Activated T-cell treated with anti-CD3 and anti-CD28 coated beads, Interleukin-2, amount 50 U/mL, for 4 hours (primary cell): ENCODE measurements around the gene PIK3R4. TPM values are rescaled to one million over a fixed set of nuclear protein-coding genes. Genes with fewer than 3 reads are reported as not detected.

Source experiments
- ATAC-seq, 2 donors: fragments of 200-7000 bp; cut with Tn5 transposase; one replicate each; pipeline ENCODE4 v1.10.0; 2021
- DNase-seq: peaks from one replicate; pipeline ENCODE4 v3.0.0-alpha.2; 2020
- H3K27me3 Mint-ChIP-seq: one replicate; pipeline ENCODE4 v1.8.0; 2021; ENCODE audit warnings: low read depth, mixed read lengths
- H3K36me3 Mint-ChIP-seq: one replicate; pipeline ENCODE4 v1.8.0; 2022; ENCODE audit warnings: mixed read lengths; ENCODE audit not compliant: insufficient read depth
- H3K4me1 Mint-ChIP-seq: one replicate; pipeline ENCODE4 v1.8.0; 2021; ENCODE audit warnings: low read depth, mixed read lengths
- H3K4me3 Mint-ChIP-seq: one replicate; pipeline ENCODE4 v1.8.0; 2021; ENCODE audit warnings: mild to moderate bottlenecking, moderate library complexity, mixed read lengths
- H3K9me3 Mint-ChIP-seq: one replicate; pipeline ENCODE4 v1.8.0; 2021; ENCODE audit warnings: mixed read lengths
- total RNA-seq, 3 donors: library from RNA; stranded (reverse); gene quantifications; one replicate each; pipeline ENCODE4 v1.2.1, GENCODE V29; 2021

PIK3R4 gene
- total RNA-seq, 3 donors from 2014 or later: 31.1 to 34.1 (median 33.7) TPM

DNA sequence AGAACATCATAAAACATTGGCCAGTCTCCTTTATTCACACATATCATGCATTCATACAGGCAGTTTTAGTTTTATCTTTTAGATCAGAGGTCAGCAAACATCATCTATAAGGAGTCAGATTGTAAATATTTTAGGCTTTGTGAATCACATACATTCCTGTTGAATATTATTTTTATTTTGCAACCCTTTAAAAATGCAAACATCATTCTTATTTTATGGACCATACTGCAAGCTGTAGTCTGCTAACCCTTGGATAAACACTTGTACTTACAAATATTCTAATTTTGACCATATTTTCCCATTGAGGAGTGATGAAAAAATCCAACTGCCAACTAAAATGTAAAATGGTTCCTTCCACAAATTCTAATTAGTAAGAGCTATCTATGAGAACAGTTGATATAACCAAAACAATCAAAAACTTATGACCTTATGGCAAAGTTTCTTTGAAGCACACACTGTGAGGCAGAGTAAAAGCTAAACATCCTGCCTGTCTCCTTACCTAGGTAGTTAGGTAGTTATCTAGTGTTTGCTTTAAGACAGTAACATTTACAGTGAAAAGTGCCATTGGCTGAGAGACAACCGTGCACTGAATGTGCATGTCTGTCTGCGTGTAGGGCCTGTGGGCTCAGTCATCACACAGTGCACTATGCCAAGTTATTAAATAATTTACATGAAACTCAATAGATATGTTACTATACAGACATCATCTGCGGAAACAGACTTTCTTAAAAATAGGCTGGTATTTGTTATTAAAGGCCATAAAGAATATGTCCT, 57.7 kb downstream of the PIK3R4 start:
- Mint-ChIP-seq H3K36me3 (peaks cover 41% of the 10 kb centered on the region), H3K9me3 (no peaks in the 10 kb centered on the region), H3K4me1 (peaks cover 2% of the 10 kb centered on the region), H3K4me3 (no peak overlapping the region), H3K27me3 (no peaks in the 10 kb centered on the region)
- DNase-seq (no peak), ATAC-seq (no peak)

DNA sequence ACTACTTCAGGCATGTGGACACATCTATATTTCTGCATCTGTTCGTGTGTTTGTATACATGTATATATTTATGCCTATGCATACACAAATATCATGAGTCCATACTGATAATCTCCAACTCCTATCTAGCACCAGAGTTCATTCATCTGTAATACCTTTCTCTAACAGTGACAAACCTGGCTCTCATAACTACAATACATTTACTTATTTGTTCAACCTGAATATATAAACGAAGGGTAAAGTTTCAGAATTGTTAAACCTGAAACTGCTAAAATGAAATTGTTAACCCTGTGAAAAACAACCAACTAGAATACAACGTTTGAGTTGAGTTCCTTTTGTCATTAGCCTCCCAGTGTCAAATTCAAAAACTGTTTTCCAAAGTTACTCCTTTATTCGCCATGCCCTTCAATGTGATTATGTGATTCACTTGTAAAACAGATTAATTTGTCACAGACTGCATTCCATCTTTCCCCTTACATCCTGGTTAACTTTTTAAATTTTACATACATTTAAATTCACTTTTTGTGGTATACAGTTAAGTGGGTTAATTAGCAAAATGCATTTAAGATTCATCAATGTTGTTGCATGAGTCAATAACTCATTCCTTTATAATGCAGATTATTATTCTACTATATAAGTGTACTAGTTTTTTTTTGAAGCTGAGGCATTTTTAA, 58.5 kb downstream of the PIK3R4 start:
- Mint-ChIP-seq H3K36me3 (peaks cover 45% of the 10 kb centered on the region), H3K4me3 (no peak overlapping the region), H3K4me1 (peaks cover 2% of the 10 kb centered on the region), H3K9me3 (no peaks in the 10 kb centered on the region), H3K27me3 (no peaks in the 10 kb centered on the region)
- no peak for DNase-seq
- no peak for ATAC-seq

DNA sequence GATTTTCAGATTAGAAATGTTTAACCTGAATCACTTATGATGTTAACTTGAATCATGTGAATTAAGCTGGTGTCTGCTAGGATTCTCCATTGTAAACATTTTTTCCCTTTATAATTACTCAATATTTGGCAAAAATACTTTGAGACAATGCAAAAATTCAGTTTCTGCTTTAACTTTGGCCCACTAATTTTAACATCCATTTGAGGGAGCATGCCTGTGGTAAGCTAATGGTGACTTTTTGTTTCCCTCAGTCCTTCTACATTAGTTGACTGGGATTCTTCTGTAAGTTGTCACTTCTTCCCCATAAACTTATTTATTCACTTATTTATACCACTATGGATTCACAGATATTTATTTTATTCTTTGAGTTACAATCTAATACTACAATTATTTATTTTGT, 59.3 kb downstream of the PIK3R4 start:
- no peaks in the 10 kb centered on the region for H3K27me3 Mint-ChIP-seq
- DNase-seq: no peak
- H3K4me3 Mint-ChIP-seq: no peak overlapping the region
- no peak for ATAC-seq
- peaks cover 48% of the 10 kb centered on the region for H3K36me3 Mint-ChIP-seq
- H3K9me3 Mint-ChIP-seq: no peaks in the 10 kb centered on the region
- H3K4me1 Mint-ChIP-seq: no peaks in the 10 kb centered on the region

DNA sequence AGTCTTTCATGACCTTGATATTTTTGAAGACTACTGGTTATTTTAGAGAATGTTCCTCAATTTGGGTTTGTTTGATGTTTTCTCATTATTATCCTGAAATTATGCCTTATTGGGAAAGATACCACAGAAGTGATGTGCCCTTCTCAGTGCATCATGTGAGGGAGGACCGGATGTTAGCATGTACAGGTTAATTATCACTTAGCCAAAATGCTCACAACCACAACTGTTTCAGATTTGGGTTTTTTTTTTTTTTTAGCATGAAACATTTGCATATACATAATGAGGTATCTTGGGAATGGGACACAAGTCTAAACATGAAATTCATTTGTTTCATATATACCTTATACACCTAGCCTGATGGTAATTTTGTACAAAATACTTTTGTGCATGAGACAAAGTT, 59.8 kb downstream of the PIK3R4 start:
- Mint-ChIP-seq H3K9me3 (no peaks in the 10 kb centered on the region), H3K4me1 (no peaks in the 10 kb centered on the region), H3K36me3 (peaks cover 52% of the 10 kb centered on the region), H3K4me3 (no peak overlapping the region), H3K27me3 (no peaks in the 10 kb centered on the region)
- ATAC-seq (no peak), DNase-seq (no peak)

DNA sequence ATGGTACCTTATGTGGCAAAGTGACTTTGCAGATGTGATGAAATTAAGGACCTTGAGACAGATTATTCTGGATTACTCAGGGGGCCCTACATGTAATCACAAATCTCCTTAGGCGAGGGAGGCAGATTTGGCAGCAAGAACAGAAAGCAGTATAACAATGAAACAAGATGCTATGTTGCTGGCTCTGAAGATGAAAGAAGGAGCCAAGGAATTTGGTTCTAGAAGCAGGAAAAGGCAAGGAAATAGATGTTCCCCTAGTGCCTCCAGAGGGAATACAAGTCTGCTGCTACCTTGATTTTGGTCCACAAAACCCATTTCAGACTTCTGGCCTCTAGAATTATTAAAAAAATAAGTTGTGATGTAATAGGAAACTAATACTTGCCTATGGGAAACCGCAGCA, 64.5 kb downstream of the PIK3R4 start:
- DNase-seq (no peak), ATAC-seq (no peak)
- Mint-ChIP-seq H3K9me3 (no peaks in the 10 kb centered on the region), H3K4me1 (no peaks in the 10 kb centered on the region), H3K27me3 (no peaks in the 10 kb centered on the region), H3K36me3 (peaks cover 49% of the 10 kb centered on the region), H3K4me3 (no peak overlapping the region)

DNA sequence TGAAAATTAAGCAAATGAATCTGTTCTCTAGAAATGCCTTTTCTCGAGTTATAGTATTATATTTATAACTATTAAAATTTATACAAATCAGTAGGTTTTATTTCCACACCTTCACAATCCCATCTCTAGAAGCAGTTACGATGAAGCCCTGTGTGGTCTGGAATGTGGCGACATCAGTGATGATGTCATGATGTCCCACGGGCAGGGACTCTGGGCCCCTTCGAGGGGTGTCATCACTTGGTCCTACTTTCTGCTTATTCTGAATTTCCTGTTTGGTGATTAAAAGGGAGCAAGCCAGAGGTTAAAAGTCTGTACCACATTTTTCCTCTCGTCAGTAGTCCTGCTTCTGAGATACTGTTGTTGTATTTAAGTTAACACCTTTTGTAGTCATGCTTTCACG, 67.4 kb downstream of the PIK3R4 start:
- Mint-ChIP-seq H3K36me3 (peaks cover 48% of the 10 kb centered on the region), H3K27me3 (no peaks in the 10 kb centered on the region), H3K4me1 (no peaks in the 10 kb centered on the region), H3K4me3 (no peak overlapping the region), H3K9me3 (no peaks in the 10 kb centered on the region)
- DNase-seq (no peak), ATAC-seq (no peak)

DNA sequence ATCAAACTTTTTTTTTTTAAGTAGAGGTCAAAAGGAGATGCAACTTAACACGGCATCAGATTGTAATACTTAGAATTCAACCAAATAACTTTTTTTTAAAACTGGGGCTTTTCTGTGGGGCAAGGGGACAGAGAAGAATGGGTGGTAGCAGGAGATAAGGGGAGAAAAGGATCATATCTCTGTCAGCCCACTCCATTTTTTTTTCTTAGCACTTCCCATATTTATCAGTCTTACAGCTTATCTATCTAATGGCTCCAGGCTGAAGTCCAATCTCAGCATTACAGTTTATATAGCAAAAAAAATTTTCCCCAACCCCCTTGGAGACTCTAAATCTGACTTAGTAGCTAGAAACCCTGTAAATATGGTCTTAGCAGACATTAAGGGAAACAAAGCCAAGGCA, 69.3 kb downstream of the PIK3R4 start:
- Mint-ChIP-seq H3K4me1 (no peaks in the 10 kb centered on the region), H3K9me3 (no peaks in the 10 kb centered on the region), H3K36me3 (peaks cover 30% of the 10 kb centered on the region), H3K27me3 (no peaks in the 10 kb centered on the region), H3K4me3 (no peak overlapping the region)
- DNase-seq: no peak
- ATAC-seq: no peak

DNA sequence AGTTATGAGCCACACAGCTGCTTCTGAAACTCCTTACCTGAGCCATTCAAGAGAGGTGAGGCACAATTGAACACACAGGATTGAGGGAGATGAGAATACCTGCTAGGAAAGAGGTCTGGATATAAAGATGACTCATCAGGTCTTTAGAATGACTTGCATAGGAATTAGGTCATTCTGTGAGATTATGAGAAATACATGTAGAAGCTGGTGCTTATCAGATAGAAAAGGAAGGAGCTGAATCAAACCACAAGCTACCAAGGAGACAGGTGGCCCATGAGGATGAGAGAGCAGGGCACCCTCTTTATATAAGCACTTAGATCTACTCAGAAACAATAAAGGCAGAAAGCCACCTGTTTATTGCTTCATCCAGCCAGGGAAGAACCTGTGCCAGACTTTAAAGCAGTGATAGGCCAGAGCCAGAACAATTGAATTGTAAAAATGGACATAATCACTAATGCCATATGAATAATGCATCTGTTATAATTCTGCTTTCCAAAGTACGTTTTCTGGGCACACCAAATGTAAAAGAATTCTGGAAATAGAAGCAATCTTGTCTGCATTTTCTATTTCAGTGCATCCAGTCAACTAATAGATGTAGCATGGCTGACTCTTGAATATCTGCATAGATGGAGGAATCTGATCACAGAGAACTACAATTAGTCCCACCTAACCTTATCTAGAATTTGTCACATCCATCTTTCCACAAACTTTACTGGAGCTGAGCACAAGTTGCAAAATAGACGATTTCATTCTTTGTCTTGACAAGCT, 74.9 kb downstream of the PIK3R4 start:
- Mint-ChIP-seq H3K36me3 (peaks cover 23% of the 10 kb centered on the region), H3K9me3 (no peaks in the 10 kb centered on the region), H3K4me1 (no peaks in the 10 kb centered on the region), H3K4me3 (no peak overlapping the region), H3K27me3 (no peaks in the 10 kb centered on the region)
- no peak for ATAC-seq
- DNase-seq: no peak

DNA sequence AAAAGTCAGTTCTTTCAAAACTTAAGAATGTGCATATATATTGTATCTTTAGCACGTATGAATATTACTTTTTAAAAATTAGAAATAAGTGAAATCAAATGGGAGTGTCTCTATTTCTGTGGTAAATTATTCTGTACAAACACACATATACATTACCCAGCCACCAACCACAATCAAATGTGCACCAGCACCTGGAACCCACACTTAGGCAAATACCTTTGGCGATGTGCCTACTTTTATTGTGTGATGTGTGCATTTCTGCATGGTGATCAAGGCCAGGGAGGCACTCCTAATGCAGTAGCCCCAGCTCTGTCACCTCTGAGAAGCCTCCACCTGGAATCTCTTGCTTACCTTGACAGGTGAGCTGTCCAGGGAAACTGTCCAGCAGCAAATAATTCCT, 76.9 kb downstream of the PIK3R4 start:
- Mint-ChIP-seq H3K36me3 (peaks cover 23% of the 10 kb centered on the region), H3K4me1 (no peaks in the 10 kb centered on the region), H3K4me3 (no peak overlapping the region), H3K27me3 (no peaks in the 10 kb centered on the region), H3K9me3 (no peaks in the 10 kb centered on the region)
- DNase-seq (no peak), ATAC-seq (no peak)

DNA sequence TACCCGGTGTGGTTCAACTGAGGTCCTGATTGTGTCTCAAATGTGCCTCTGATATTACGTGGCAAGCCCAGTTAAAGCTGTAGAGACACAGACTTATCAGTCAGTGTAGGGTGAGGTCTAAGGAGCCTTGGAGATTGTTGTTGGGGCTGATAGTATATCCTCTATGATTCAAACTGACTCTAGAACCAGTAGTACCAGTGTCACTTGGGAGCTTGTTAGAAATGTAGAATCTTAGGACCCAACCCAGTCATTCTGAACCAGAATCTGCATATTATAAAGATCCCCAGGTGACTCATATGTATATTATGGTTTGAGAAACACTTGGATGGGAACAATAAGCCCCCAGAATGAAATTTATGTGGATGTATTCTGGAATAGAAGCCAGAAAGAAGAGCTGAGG, 83.5 kb downstream of the PIK3R4 start:
- H3K36me3 Mint-ChIP-seq: peaks cover 17% of the 10 kb centered on the region
- no peaks in the 10 kb centered on the region for H3K4me1 Mint-ChIP-seq
- no peak for ATAC-seq
- H3K4me3 Mint-ChIP-seq: no peak overlapping the region
- no peak for DNase-seq
- H3K9me3 Mint-ChIP-seq: no peaks in the 10 kb centered on the region
- H3K27me3 Mint-ChIP-seq: no peaks in the 10 kb centered on the region

DNA sequence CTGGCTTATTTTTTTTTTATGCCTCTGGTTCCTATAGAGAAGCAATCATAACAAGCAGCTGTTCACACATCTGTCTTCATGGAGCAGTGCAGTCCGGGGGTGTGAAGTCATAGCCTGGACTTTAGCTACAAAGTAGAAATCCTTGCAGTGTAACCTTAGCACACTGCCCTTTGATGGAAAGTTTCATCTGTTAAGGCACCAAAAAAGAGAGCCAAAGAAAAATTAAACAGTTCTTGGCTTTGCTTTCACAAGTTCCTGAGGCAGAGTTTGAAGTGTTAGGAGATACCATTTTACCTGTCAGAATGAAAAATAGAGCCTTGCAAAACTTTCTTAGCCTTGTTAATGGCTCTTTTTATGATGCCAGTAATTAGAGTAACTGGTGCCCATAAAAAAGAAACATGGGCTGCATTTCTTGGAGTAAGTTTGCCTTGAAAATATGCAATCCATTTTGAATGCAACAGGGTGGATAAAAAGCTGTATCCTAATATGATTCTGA, 84.1 kb downstream of the PIK3R4 start:
- DNase-seq: no peak
- no peaks in the 10 kb centered on the region for H3K27me3 Mint-ChIP-seq
- H3K4me1 Mint-ChIP-seq: no peaks in the 10 kb centered on the region
- peaks cover 17% of the 10 kb centered on the region for H3K36me3 Mint-ChIP-seq
- ATAC-seq: no peak
- no peak overlapping the region for H3K4me3 Mint-ChIP-seq
- H3K9me3 Mint-ChIP-seq: no peaks in the 10 kb centered on the region

DNA sequence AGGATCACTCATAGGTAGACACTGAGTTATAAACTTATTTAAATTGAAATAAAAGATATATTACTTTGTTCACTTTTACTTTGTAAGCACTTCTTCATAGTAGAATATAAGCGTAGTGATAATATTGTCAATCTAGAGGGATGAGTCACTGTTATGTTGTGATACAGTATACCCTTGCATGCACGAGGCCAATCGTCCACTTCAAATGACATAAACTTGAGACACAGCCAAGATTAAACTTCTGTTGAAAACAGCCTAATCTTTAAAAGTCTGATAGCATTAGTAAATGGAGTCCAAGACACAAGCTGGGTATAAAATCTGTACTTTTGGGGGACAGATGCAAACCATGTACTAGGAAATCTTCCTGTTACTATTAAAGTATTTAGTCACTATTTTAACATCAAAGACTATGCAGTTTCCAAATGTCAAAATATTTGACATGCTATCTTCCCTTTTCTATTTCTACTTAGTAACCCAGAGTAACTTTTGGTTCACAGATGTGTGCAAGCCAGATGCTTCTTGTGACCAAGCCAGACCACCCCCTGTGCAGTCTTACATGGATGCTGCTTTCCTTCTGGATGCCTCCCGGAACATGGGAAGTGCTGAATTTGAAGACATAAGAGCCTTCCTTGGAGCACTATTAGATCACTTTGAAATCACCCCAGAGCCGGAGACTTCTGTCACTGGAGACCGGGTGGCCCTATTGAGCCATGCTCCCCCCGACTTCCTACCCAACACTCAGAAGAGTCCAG, 85.3 kb downstream of the PIK3R4 start:
- Mint-ChIP-seq H3K36me3 (peaks cover 12% of the 10 kb centered on the region), H3K4me1 (no peaks in the 10 kb centered on the region), H3K9me3 (no peaks in the 10 kb centered on the region), H3K27me3 (no peaks in the 10 kb centered on the region), H3K4me3 (no peak overlapping the region)
- no peak for DNase-seq
- no peak for ATAC-seq

DNA sequence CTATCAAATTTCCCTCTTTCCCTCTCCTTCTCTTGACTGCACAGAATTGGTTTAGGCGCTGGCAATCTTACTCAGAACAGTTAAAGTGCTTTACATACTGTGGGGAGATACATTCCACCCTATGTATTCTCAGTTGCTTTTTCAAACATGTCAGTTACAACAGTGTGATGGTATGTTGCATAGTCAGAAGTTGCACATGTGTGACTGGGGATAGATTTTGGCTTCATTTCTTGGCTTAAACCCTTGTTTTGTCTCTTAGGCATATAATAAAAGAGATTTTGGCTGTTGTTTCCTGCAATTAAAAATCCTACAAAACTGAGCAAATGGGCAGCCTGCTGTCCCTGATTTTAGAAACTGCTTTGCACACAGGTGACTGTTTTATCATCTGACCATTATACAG, 86.7 kb downstream of the PIK3R4 start:
- Mint-ChIP-seq H3K4me3 (no peak overlapping the region), H3K9me3 (no peaks in the 10 kb centered on the region), H3K4me1 (no peaks in the 10 kb centered on the region), H3K36me3 (peaks cover 13% of the 10 kb centered on the region), H3K27me3 (no peaks in the 10 kb centered on the region)
- DNase-seq (no peak), ATAC-seq (no peak)

DNA sequence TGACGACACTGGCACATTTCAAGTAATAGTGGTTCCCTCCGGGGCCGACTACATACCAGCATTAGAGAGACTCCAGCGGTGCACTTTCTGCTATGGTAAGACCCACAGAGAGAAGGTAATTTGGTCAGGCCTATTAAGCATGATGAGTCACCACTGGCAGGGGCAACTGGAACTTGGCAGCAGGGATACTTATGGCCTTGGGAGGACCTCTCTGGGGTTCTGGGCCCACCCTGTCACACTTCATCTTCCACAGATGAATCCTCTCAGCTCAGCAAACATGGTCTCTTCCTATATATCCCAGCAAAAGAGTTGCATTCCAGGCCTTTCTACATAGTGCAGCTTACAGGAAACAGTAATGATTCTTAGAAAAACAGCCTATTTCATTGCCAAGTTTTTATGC, 88.0 kb downstream of the PIK3R4 start:
- H3K36me3 Mint-ChIP-seq: peaks cover 9% of the 10 kb centered on the region
- no peak for DNase-seq
- H3K4me1 Mint-ChIP-seq: no peaks in the 10 kb centered on the region
- no peak overlapping the region for H3K4me3 Mint-ChIP-seq
- H3K27me3 Mint-ChIP-seq: no peaks in the 10 kb centered on the region
- no peaks in the 10 kb centered on the region for H3K9me3 Mint-ChIP-seq
- ATAC-seq: no peak
